IPS-20b (cell line): Measurements from ENCODE around the gene SEMA4D.
A peak's percentile ranks its signal among the peaks of the same experiment; 100 is the strongest.
"Not testable (repeated sequence)": the region's sequence is repeated elsewhere in the genome, so short reads cannot be mapped to it uniquely, and the experiment has no call there.

ENCODE experiments used
- H3K27ac ChIP-seq: one replicate; pipeline ENCODE4 v1.5.1; 2013; ENCODE audit warnings: low read length
- H3K27me3 ChIP-seq: 2 replicates; pipeline ENCODE4 v1.6.1; 2013; ENCODE audit warnings: mild to moderate bottlenecking, low read length, inconsistent platforms; ENCODE audit not compliant: insufficient read depth
- H3K36me3 ChIP-seq: 2 replicates; pipeline ENCODE4 v1.6.1; 2013; ENCODE audit warnings: low read depth, mild to moderate bottlenecking, inconsistent platforms, low read length, moderate library complexity; ENCODE audit not compliant: insufficient read depth
- H3K4me1 ChIP-seq: 2 replicates; pipeline ENCODE4 v1.6.1; 2013; ENCODE audit warnings: mild to moderate bottlenecking, control low read depth, inconsistent platforms, low read length, moderate library complexity; ENCODE audit not compliant: insufficient read depth
- H3K4me3 ChIP-seq: 2 replicates; pipeline ENCODE4 v1.5.1; 2013; ENCODE audit warnings: mild to moderate bottlenecking, low read length, inconsistent platforms
- H3K9ac ChIP-seq: 2 replicates; pipeline ENCODE4 v1.6.1; 2013; ENCODE audit warnings: low read depth, mild to moderate bottlenecking, inconsistent platforms, low read length, moderate library complexity
- H3K9me3 ChIP-seq: 2 replicates; pipeline ENCODE4 v1.6.1; 2013; ENCODE audit warnings: mild to moderate bottlenecking, low read depth, low read length, inconsistent platforms; ENCODE audit not compliant: insufficient read depth

The SEMA4D gene

DNA sequence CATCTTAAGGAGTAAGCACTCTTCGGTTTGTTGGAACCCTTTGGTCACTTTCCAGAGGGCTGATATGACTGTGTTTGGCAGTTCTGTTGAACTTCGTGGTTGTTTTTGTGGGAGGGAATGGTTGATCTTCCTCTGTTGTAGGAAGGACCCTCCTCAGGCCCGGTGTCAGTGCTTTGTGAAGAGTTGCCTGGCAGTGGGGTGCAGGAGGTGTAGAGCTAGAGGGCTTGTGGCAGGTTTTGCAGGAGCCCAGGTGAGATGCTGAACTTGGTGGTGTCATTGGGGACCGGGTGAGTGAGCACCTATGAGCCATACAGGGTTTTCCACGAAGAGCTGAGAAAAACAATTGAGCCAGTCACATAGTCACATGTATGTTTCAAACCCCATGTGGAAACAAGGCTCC, 152.4 kb downstream of the SEMA4D start:
- Histone ChIP-seq H3K9me3 (no peaks in the 10 kb centered on the region), H3K27me3 (no peaks in the 10 kb centered on the region), H3K4me1 (no peaks in the 10 kb centered on the region), H3K4me3 (no peak overlapping the region), H3K27ac (no peak overlapping the region), H3K36me3 (peaks cover 99% of the 10 kb centered on the region), H3K9ac (no peak overlapping the region)

DNA sequence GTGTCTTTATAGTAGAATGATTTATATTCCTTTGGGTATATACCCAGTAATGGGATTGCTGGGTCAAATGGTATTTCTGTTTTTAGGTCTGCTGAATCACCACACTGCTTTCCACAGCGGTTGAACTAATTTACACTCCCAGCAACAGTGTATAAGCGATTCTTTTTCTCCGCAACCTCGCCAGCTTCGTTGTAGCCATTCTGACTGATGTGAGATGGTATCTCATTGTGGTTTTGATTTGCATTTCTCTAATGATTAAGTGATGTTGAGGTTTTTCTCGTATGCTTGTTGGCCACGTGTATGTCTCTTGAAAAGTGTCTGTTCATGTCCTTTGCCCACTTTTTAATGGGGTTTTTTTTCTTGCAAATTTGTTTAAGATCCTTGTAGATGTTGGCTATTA, 154.1 kb downstream of the SEMA4D start:
- H3K9me3 ChIP-seq, H3K27ac ChIP-seq: not testable (repeated sequence)

DNA sequence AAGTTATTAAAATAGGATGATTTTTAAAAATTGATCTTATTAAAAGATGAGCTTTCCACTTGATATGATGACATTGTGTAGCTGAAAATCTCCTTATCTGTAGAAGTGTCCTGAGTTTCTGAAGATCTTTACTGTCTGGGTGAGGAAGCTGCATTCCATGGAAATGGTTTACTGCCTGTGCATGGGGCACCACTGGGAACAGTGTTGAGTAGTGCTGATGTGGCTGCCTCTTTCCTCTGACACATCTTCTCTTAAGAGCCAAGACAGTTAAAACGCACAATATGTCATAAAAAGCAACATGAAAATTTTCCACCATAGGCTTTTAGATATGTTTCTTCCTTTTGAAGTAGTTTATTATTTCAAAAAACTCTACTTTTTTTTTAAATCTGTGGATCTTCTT, 155.0 kb downstream of the SEMA4D start:
- Histone ChIP-seq H3K27ac (no peak overlapping the region), H3K4me1 (no peaks in the 10 kb centered on the region), H3K9ac (no peak overlapping the region), H3K36me3 (peaks cover 99% of the 10 kb centered on the region), H3K9me3 (no peaks in the 10 kb centered on the region), H3K27me3 (no peaks in the 10 kb centered on the region), H3K4me3 (no peak overlapping the region)

More for the DNA sequence above, 154.1 kb downstream of the SEMA4D start:
- H3K4me3 ChIP-seq, H3K4me1 ChIP-seq, H3K9ac ChIP-seq, H3K27me3 ChIP-seq: not testable (repeated sequence)
- H3K36me3 ChIP-seq, result peaks cover 99% of the 10 kb centered on the region

DNA sequence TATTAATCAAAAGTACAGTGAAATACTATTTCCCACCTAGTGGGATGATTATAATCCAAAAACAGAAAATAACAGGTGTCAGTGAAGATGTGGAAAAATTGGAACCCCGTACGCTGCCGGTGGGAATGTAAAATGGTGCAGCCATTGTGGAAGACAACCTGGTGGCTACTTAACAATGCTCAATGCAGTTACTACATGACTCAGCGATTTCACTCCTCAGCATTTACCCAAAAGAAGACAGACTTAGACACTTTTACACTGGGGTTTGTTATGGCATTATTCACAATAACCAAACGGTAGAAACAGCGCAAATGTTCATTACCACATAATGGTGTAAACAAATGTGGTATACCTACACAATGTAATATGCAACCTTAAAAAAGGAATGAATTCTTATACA, 155.7 kb downstream of the SEMA4D start:
- no peaks in the 10 kb centered on the region for H3K27me3 ChIP-seq
- H3K4me3 ChIP-seq, result no peak overlapping the region
- no peak overlapping the region for H3K9ac ChIP-seq
- no peaks in the 10 kb centered on the region for H3K4me1 ChIP-seq
- peaks cover 99% of the 10 kb centered on the region for H3K36me3 ChIP-seq
- H3K27ac ChIP-seq, result no peak overlapping the region
- H3K9me3 ChIP-seq, result no peaks in the 10 kb centered on the region

DNA sequence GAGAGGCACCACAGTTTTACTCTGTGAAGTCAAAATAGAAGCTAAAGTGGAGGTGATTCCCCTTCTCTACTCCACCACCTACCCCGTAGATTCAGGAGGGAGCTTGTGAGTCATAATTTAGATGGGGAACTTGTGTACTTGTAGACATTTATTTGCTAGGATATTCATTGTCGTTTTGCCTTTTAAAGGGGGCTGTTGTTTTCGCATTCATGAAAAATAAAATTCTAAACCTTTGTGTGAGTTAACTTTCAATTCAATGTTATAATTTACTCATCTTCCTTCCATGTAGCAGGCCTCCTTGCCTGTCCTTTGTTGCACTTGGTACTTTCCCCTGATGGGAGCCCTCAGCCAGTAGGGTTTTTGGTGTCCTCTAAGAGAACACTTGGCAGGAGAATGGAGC, 157.6 kb downstream of the SEMA4D start:
- Histone ChIP-seq H3K27me3 (no peaks in the 10 kb centered on the region), H3K9me3 (no peaks in the 10 kb centered on the region), H3K36me3 (peaks cover 97% of the 10 kb centered on the region), H3K27ac (no peak overlapping the region), H3K9ac (no peak overlapping the region), H3K4me3 (no peak overlapping the region), H3K4me1 (no peaks in the 10 kb centered on the region)

DNA sequence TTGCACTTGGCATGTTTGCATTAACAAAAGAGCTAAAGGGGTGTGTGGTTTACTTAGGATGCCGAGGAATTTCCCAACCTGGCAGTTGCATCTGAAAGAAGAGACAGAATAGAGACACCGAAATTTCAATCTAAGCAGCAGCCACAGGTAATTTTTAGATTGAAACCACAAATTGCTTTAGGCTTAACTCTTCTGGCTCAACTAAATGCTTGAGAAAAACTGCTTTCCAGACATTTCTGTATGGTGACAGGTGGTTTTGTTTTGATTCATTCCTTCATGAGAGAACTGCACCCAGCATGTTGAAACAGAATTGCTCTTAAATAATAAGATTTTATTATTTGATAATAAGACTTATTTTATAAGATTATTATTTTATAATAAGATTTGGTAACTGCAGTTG, 158.1 kb downstream of the SEMA4D start:
- no peak overlapping the region for H3K9ac ChIP-seq
- H3K27ac ChIP-seq, result no peak overlapping the region
- no peak overlapping the region for H3K4me3 ChIP-seq
- peaks cover 97% of the 10 kb centered on the region for H3K36me3 ChIP-seq
- no peaks in the 10 kb centered on the region for H3K4me1 ChIP-seq
- H3K9me3 ChIP-seq, result no peaks in the 10 kb centered on the region
- H3K27me3 ChIP-seq, result no peaks in the 10 kb centered on the region

DNA sequence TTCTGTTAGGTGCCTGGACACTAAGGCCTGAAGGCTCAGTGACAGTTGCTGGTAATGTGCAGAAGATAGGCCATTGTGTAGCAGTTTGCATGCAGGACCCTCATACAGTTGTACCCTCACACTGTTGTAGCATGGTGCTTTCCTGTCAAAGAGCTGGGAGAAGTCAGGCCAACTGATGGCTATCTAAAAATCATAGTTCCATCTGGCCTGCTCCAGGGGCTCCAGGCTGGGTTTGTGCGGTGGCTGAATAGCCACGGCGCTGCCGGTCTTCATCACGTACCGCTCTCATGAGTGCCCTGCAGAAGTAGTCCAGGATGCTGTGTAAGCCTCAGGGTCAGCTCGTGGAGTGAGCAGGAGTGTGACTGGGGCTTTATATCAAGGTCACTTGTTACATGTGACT, 167.4 kb downstream of the SEMA4D start:
- Histone ChIP-seq H3K9me3 (no peaks in the 10 kb centered on the region), H3K4me1 (no peaks in the 10 kb centered on the region), H3K9ac (no peak overlapping the region), H3K4me3 (no peak overlapping the region), H3K27ac (no peak overlapping the region), H3K36me3 (peaks cover 97% of the 10 kb centered on the region), H3K27me3 (no peaks in the 10 kb centered on the region)

DNA sequence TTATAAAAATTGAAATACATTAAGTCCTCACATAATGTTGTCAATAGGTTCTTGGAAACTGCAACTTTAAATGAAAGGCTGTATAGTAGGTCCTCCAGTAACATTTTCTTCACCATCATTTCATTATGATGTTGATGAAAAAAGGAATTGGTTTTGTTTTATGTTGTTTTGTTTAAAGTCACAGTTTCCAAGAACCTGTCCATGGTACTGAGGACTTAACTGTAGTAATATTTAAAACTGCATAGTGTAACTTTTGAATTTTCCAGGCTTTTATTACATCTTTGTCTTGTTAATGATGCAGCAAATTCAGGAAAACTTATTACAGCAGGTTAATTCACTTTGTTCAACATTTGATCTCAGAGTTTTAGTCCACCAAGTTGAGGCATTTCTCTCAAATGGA, 168.0 kb downstream of the SEMA4D start:
- Histone ChIP-seq H3K9ac (no peak overlapping the region), H3K27me3 (no peaks in the 10 kb centered on the region), H3K4me3 (no peak overlapping the region), H3K36me3 (peaks cover 97% of the 10 kb centered on the region), H3K27ac (no peak overlapping the region), H3K9me3 (no peaks in the 10 kb centered on the region), H3K4me1 (no peaks in the 10 kb centered on the region)

DNA sequence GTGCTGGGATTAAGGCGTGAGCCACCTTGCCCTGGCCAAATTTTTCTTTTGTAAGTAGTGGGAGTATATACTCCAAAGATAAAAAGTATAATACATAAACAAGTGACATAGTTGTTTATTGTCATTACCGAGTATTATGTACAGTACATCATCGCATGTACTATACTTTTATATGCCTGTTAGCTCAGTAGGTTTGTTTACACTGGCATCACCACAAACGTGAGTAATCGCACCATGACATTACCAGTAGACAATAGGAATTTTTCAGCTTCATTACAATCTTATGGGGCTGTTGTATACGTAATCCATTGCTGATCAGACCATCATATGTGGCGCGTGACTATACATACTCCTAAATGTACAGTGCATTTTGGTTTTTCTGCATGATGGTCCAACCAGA, 169.8 kb downstream of the SEMA4D start:
- H3K4me1 ChIP-seq, result no peaks in the 10 kb centered on the region
- no peaks in the 10 kb centered on the region for H3K27me3 ChIP-seq
- H3K9ac ChIP-seq, result no peak overlapping the region
- no peak overlapping the region for H3K4me3 ChIP-seq
- H3K27ac ChIP-seq, result no peak overlapping the region
- no peaks in the 10 kb centered on the region for H3K9me3 ChIP-seq
- H3K36me3 ChIP-seq, result peaks cover 93% of the 10 kb centered on the region

DNA sequence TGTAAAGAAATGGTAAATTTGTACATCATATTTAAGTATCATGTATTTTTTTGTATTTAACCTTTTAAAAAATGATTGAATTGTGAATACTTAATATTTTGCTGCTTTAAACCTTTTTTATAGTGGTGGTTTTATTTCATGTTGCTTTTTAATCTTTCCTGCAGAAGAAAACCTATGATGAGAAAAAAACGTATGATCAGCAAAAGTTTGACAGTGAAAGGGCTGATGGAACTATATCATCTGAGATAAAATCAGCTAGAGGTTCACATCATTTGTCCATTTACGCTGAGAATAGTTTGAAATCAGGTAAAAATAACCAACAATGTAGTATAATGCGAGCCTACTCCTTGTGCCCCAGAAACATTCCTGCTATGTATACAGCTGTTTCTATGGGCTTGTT, 172.2 kb downstream of the SEMA4D start:
- H3K36me3 ChIP-seq, result peaks cover 81% of the 10 kb centered on the region

DNA sequence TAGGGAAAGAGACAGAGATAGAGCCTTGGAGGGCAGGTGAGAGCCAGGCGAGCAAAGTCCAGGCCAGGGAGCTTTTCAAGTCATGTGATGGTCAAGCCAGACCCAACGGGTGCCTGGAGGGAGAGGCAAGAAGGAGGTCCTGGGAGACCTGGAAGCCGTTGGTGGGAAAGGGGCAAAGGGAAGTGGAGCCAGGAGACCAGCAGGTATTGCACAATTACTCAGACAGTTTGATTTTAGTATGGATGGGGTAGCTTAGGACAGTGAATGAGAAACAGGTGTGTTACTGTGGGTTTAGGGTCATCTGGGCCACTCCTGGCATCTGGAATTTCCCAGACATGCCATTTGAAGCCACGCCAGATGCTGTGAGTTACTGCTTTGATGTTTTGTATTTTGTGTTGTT, 174.5 kb downstream of the SEMA4D start:
- Histone ChIP-seq H3K9me3 (no peaks in the 10 kb centered on the region), H3K27me3 (no peaks in the 10 kb centered on the region), H3K4me1 (peaks cover 4% of the 10 kb centered on the region; the same call in 1 of the 2 replicates), H3K27ac (no peak overlapping the region), H3K36me3 (peaks cover 64% of the 10 kb centered on the region), H3K9ac (no peak overlapping the region), H3K4me3 (no peak overlapping the region)

More for the DNA sequence above, 172.2 kb downstream of the SEMA4D start:
- H3K4me3 ChIP-seq, result no peak overlapping the region
- no peak overlapping the region for H3K9ac ChIP-seq
- no peaks in the 10 kb centered on the region for H3K4me1 ChIP-seq
- no peak overlapping the region for H3K27ac ChIP-seq
- no peaks in the 10 kb centered on the region for H3K27me3 ChIP-seq
- H3K9me3 ChIP-seq, result no peaks in the 10 kb centered on the region

DNA sequence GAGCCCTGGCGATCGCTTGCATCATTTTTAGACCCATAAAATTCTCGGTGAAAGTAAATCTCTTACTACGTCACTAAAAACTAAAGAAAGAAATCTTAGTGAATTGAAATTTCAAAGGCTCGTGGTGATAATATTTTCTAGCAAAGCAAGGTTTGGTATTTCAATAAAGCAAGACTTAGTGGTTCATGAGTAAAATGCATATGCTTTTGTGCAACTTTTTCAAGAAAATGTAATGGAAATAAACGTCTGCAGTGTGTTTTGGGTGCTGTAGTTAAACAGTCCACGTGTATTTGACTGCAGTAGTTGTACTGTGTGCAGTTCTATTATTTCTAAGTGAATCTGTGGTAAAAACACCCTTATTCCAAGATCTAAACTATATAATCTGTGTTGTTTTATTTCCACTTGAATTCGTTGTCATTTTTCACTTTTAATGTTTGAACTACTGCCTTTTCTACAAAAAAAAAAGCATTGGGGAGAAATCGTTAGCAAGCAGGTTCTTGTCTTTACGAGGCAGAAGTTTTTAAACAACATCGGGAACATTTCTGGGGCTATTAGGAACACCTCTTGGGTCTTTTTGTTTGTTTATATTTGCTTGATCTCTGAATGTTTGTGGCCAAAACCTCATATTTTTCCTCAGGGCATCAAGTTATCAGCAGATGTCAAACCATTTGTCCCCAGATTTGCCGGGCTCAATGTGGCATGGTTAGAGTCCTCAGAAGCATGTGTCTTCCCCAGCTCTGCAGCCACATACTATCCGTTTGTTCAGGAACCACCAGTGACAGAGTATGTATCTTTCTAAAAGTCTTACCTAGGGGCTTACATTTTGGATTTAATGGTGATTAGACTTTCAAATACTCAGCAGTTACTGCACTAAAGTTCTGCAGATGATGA, 178.7 kb downstream of the SEMA4D start:
- peaks cover 12% of the 10 kb centered on the region; the same call in 1 of the 2 replicates for H3K4me1 ChIP-seq
- H3K9ac ChIP-seq, result peak overlapping the region; percentile 97
- no peaks in the 10 kb centered on the region for H3K9me3 ChIP-seq
- peak overlapping the region; percentile 3 for H3K27ac ChIP-seq
- peaks cover 64% of the 10 kb centered on the region for H3K36me3 ChIP-seq
- no peaks in the 10 kb centered on the region for H3K27me3 ChIP-seq
- peak overlapping the region; percentile 80 for H3K4me3 ChIP-seq
